SK-N-SH (cell line): Measurements from ENCODE around the gene MARK4.

ENCODE experiments used
- EZH2phosphoT487 ChIP-seq: fragments of 200-600 bp; sonication (generic); IDR thresholded peaks from 2 replicates; pipeline ENCODE4 v1.6.1; 2017; ENCODE audit warnings: low read depth, mixed run types, mild to moderate bottlenecking, antibody characterized with exemption, moderate library complexity, borderline replicate concordance
- FOXM1 ChIP-seq: IDR thresholded peaks from 2 replicates; pipeline ENCODE4 v1.4.0; 2012; ENCODE audit warnings: low read depth, mild to moderate bottlenecking
- JUND ChIP-seq: IDR thresholded peaks from 2 replicates; pipeline ENCODE4 v1.4.0; 2012
- NRF1 ChIP-seq: IDR thresholded peaks from 2 replicates; pipeline ENCODE4 v1.6.1; 2012; ENCODE audit warnings: low read depth, mild to moderate bottlenecking, low read length
- SMC3 ChIP-seq: IDR thresholded peaks from 2 replicates; pipeline ENCODE4 v1.6.1; 2012; ENCODE audit warnings: low read depth, low read length, improper control_type of control experiment
- TF ChIP-seq, protein P1 (sequence below): fragments of 200-600 bp; sonication (generic); IDR thresholded peaks from 2 replicates; pipeline ENCODE4 v1.6.1; 2017; ENCODE audit warnings: antibody characterized with exemption, mild to moderate bottlenecking, moderate library complexity

GRCh38 chr19:45271098-45271734, 20.1 kb downstream of the MARK4 start:
- no peak for TF ChIP-seq EZH2phosphoT487
- TF ChIP-seq FOXM1, result no peak
- TF ChIP-seq, protein P1, sequence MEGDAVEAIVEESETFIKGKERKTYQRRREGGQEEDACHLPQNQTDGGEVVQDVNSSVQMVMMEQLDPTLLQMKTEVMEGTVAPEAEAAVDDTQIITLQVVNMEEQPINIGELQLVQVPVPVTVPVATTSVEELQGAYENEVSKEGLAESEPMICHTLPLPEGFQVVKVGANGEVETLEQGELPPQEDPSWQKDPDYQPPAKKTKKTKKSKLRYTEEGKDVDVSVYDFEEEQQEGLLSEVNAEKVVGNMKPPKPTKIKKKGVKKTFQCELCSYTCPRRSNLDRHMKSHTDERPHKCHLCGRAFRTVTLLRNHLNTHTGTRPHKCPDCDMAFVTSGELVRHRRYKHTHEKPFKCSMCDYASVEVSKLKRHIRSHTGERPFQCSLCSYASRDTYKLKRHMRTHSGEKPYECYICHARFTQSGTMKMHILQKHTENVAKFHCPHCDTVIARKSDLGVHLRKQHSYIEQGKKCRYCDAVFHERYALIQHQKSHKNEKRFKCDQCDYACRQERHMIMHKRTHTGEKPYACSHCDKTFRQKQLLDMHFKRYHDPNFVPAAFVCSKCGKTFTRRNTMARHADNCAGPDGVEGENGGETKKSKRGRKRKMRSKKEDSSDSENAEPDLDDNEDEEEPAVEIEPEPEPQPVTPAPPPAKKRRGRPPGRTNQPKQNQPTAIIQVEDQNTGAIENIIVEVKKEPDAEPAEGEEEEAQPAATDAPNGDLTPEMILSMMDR, result no peak
- TF ChIP-seq NRF1, result no peak
- TF ChIP-seq SMC3, result no peak
- TF ChIP-seq JUND, result no peak
